ENCODE data around the gene EXOC3. TPM values are rescaled to one million over a fixed set of nuclear protein-coding genes. Genes with fewer than 3 reads are reported as not detected.
A peak's percentile ranks its signal among the peaks of the same experiment; 100 is the strongest.

The EXOC3 gene
- polyA plus RNA-seq, 1 donor from 2014 or later: 27.7 TPM

- H3K4me2 ChIP-seq (ENCODE audit: low read length): no peak overlapping the region
- H3K9me2 ChIP-seq (ENCODE audit: insufficient read depth, low read length): no peaks in the 10 kb centered on the region
- H4K20me1 ChIP-seq (ENCODE audit: insufficient read depth): no peaks in the 10 kb centered on the region
- H3K36me3 ChIP-seq (ENCODE audit: insufficient read depth, low read length): no peaks in the 10 kb centered on the region
- H3K27ac ChIP-seq (ENCODE audit: low read length): no peak overlapping the region
- no peak overlapping the region for H3K9ac ChIP-seq (ENCODE audit: low read length)
- no peak for TF ChIP-seq POLR2AphosphoS5 (IDR thresholded peaks at IDR 0.05)
- TF ChIP-seq SMC3 (conservative IDR thresholded peaks at IDR 0.05; ENCODE audit: poor library complexity): no peak
- TF ChIP-seq EP300 (conservative IDR thresholded peaks at IDR 0.05; ENCODE audit: poor library complexity, severe bottlenecking): no peak
- TF ChIP-seq EZH2 (IDR thresholded peaks at IDR 0.05; ENCODE audit: borderline replicate concordance, insufficient read depth, low read length, poor library complexity, severe bottlenecking): no peak
- TF ChIP-seq REST (IDR thresholded peaks at IDR 0.05; ENCODE audit: borderline replicate concordance): no peak
- no peak for TF ChIP-seq TAF1 (IDR thresholded peaks at IDR 0.05; ENCODE audit: low read depth)
- no peak for TF ChIP-seq MXI1 (conservative IDR thresholded peaks at IDR 0.05; ENCODE audit: poor library complexity, severe bottlenecking)
- TF ChIP-seq RAD21 (conservative IDR thresholded peaks at IDR 0.05): no peak
- TF ChIP-seq CTCF (IDR thresholded peaks at IDR 0.05; ENCODE audit: poor library complexity, severe bottlenecking): no peak
- H3K9me3 ChIP-seq (ENCODE audit: low read length): no peaks in the 10 kb centered on the region
- no peaks in the 10 kb centered on the region for H3K79me2 ChIP-seq (replicated peaks; ENCODE audit: insufficient read depth, low read length)
- no peaks in the 10 kb centered on the region for H3F3A ChIP-seq (ENCODE audit: insufficient read depth, low read length, poor library complexity, severe bottlenecking)
- H3K4me3 ChIP-seq (ENCODE audit: low read length): no peak overlapping the region
- H3K27me3 ChIP-seq (ENCODE audit: insufficient read depth, low read depth, low read length): no peaks in the 10 kb centered on the region
- no peak overlapping the region for H2AFZ ChIP-seq (ENCODE audit: low read depth, low read length)
Observed at GRCh38 chr5:398475-399295, 44.3 kb upstream of the EXOC3 start.

- H3K9me2 ChIP-seq (ENCODE audit: insufficient read depth, low read length): no peaks in the 10 kb centered on the region
- H3K36me3 ChIP-seq (ENCODE audit: insufficient read depth, low read length): no peaks in the 10 kb centered on the region
- no peak overlapping the region for H3K27ac ChIP-seq (ENCODE audit: low read length)
- no peak overlapping the region for H2AFZ ChIP-seq (ENCODE audit: low read depth, low read length)
- no peak overlapping the region for H3K9ac ChIP-seq (ENCODE audit: low read length)
- H4K20me1 ChIP-seq (ENCODE audit: insufficient read depth): no peaks in the 10 kb centered on the region
- no peaks in the 10 kb centered on the region for H3K79me2 ChIP-seq (replicated peaks; ENCODE audit: insufficient read depth, low read length)
- H3K9me3 ChIP-seq (ENCODE audit: low read length): no peaks in the 10 kb centered on the region
- H3K4me3 ChIP-seq (ENCODE audit: low read length): peak overlapping the region; percentile 42
- H3F3A ChIP-seq (ENCODE audit: insufficient read depth, low read length, poor library complexity, severe bottlenecking): no peaks in the 10 kb centered on the region
- no peak for TF ChIP-seq RAD21 (conservative IDR thresholded peaks at IDR 0.05)
- TF ChIP-seq EP300 (conservative IDR thresholded peaks at IDR 0.05; ENCODE audit: poor library complexity, severe bottlenecking): peak; percentile 26
- no peak overlapping the region for H3K4me2 ChIP-seq (ENCODE audit: low read length)
- no peaks in the 10 kb centered on the region for H3K27me3 ChIP-seq (ENCODE audit: insufficient read depth, low read depth, low read length)
Observed at GRCh38 chr5:399296-400281, 43.4 kb upstream of the EXOC3 start.

All from neural cell (in vitro differentiated cells).